GM19099 (cell line): ENCODE data around the gene TENT5A.

Experiments
- POLR2A ChIP-seq: IDR thresholded peaks from 3 replicates; pipeline ENCODE4 v1.6.1; 2011; ENCODE audit warnings: low read depth; ENCODE audit not compliant: insufficient read length; ENCODE audit errors: extremely low read depth

The TENT5A gene

DNA sequence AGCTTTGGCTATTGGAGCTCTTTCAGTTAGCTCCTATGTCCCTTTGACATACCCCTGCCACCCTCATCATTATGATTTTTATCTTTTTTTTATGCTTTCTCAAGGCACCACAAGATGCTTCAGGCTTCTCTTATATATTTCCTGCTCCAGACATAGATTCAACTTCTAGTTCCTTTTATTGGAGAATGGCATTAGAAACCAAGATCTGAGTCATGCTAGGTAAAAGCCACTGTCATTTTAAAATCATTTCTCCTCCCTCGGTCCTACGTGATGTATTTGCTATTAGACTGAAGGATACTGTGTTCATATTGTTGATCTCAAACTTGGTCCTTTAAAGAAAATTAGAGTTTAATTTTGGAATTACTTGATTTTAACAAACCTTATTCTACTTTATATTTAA, 8.3 kb downstream of the TENT5A start:
- TF ChIP-seq POLR2A: no peak

DNA sequence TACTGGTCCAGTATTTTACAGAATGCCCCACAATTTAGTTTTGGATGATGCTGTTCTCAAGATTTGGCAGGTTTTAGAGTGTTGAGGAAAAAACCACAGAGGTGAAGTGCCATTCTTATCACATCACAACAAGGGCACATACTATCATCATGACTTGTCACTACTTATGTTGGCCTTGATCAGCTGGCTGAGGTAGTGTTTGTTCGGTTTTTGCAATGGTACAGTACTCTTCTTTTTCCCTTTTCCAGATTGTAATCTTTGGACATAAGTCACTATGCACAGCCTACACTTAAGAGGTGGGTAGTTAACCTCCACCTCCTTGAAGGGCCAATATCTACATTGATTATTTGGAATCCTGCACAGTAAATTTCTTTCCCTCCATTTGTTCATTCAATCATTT, 8.8 kb downstream of the TENT5A start:
- TF ChIP-seq POLR2A: no peak

DNA sequence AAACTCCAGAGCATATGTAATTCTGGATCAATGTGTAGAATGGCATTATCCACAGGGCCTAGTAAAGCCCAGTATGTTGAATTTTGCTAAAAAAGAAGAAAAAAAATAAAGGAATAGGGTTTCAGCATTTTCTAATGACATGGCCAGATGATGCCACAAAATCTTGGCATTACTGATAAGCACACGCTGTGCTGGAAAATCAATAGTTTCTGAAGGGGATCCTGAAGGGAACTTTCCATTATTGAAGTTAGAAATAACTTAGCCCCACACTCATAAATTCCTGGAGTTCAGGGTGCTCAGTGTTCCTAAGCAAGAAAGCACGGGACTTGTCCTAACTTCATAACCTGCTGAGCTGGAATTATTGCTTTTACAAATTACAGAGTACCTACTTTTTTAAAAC, 10.8 kb downstream of the TENT5A start:
- TF ChIP-seq POLR2A: no peak

DNA sequence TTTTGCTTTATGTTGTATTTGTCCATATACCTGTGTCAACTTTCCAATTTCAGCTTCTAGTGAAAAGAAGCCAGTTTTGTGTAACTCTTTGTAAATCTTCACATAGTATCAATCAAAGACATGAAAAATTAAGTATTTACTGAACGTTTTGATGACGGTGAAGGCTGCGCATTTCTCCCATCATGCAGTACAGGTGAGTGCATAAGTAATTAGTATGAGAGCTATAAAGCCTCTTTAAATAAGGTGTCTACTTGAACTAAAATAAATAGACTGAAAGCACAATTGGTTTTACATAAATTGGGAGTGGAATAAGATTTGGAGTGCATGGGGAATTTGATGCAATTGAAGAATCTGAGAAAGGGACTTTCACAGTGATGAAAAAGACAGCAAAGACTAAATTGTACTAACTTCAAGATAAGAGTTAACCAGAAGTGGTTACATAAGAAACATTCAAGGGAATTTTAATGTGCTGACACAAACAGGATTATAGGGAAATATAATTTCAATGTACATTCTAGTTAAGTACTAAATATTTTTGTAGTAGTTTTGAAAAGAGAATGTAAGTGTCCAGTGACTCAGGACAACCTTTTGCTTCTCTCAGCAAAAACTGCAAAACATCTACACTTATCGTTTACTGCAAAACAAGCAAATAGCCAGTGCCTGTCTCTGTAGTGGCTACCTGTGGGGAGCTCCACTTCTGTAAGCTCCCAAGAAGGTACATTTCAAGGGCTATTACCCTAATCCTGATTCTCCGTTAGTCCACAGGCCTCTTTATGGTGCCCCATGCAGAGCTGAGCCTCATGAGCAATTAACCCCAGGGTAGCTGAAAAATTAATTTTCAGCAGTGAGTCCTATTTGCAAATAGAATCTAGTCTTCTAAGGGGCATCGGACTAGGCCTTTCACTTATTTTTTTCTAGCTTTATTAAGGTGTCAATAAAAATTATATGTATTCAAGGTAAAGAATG, 13.0 kb downstream of the TENT5A start:
- no peak for TF ChIP-seq POLR2A

DNA sequence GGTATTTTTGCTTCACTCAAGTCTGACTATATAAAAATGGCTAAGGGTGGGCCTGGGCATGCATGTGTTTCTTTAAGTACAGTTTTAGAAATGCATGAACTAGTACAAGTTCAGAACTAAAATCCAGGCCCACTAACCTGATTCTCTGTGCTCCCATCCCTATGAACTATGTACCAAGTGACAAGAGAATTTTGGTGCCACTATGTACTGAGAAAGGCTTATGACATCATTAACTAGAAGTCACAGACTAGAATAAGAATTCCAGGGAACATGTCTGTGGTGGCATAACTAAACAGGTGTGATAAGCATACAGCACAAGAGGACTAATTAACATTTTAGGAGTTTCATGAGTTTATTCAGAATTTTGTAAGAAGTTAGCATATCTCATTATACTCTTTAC, 16.1 kb downstream of the TENT5A start:
- TF ChIP-seq POLR2A: no peak

DNA sequence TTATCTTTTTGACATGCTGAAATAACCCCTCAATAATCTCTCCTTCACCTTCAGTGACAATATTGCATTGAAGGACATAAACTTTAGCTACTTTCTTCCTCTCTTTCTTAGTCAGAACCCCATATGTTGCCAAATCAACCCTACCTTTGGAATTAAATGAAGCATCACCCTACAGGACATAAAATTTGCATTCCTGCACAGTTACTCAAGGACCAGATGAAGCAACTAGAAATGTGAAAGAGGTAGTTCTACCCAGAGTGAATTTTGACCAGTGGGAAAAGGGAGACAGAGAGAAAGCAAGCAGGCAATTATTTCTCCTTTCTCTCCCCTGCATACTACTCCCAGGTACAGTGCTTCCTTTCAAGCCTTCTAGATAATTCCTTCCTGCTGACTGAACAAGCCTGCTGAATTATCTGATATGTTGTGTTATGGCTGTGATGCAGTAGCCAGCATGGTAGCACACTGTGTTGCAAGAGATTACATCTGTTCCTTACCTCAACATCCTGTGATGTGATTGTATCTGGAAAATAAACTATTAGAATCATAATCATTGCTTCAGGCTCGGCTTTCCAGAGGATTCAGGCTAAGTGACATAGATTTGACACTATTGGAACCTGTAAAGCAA, 16.6 kb downstream of the TENT5A start:
- no peak for TF ChIP-seq POLR2A

DNA sequence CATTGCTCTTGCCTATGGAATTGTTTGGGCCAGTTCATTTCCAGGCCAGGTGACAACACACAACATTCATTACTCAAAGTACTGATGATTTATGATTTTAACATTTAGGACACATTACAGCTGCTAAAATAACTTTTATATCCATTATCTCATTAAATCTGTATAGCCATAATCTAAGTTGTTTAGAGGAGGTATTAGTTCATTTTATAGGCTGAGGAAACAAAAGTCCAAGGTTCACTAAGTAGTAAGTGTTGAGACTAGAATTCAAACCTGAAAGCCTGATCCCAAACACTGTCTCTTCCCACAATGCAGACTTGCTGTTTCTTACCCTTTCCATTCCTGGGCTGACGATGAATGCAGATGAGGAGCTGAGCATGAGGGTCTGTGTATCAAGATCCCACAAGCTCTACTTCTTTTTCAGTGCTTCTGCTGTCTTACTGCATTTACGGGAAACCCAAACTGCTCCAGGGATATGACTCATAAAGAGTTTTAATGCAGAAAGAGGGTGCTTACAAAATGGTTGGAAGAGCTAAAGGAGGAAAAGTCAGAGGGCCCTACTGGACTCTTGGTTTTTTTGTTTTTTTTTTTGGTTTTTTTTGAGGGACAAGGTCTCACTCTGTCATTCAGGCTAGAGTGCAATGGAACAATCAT, 17.9 kb downstream of the TENT5A start:
- TF ChIP-seq POLR2A: no peak

DNA sequence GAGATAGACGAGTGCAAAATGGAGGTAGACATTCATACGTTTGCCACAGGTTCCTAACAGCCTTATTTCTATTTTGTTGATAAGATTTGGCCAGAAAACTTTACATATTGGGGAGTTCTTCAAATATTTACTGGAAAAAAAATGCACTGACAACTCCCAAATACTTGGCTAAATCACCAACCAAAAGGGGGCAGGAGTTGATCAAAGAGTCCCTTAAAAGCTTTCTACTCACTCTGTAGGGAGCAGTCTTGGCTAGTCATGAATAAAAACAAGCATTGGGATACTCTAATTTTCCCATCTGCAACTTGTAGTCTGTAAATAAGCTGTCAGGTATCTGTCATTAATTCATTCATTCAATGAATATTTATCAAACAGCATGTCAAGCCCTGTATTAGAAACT, 18.4 kb downstream of the TENT5A start:
- TF ChIP-seq POLR2A: no peak

DNA sequence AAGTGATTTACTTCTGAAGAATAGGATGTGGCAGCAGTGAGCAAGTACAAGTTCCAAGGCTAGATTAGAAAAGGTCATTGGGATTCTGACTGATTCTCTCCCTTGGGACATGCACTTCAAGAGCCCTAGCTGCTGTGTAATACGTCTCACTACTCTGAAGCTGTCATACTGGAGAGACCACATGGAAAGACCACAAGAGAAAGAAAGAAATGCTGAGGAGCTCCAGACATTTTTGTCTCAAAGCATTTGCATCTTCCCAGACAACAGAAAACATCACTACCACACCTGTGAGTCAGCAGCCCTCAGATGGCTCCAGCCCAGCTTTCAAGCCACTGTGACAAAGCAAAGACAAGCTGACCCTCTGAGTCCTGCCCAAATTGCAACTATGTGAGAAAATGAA, 20.7 kb downstream of the TENT5A start:
- no peak for TF ChIP-seq POLR2A

DNA sequence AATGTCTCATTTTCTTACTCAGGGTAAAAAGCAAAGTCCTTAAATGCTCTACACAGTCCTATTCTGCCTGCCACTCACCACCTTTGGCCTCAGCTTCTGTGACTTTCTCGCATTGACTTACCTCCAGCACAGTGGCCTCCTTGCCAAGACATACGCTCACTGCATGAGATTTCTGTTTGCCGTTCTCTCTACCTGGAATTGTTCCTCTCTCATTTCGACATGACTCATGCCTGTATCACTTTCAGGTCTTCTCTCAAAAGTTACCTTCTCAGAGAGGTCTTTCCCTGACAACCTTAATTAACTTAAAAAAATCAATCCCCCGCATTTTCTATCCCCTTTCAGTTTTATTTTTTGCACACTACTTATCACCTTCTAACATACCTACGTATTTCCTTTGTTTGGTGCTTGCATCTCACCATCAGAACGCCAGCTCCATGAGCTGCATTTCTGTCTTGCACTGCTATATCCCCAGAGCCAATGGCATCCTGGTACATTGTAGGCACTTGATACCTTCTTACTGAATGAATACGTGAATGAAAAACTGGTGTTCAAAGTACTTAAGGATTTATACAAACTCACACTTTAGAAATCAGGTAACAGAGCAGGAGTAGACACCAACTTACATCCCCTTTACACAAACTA, 24.5 kb downstream of the TENT5A start:
- no peak for TF ChIP-seq POLR2A

DNA sequence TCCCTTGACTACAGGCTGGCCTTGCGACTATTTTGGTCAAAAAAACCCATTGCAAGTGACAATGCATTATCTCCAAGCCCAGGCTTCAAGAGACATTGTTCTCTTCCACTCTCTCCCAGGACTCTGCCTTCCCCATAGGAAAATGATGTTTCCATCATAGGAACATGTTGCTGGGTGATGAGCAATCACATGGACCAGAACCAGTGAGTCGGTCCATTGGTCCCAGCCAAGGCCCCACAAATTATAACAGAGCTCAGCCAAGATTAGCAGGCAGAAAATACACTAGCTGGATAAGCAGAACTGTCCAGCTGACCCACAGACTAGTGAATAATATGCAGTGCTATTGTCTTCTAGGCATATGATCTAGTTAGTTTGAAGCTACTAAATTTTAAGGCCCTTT, 27.4 kb downstream of the TENT5A start:
- no peak for TF ChIP-seq POLR2A

DNA sequence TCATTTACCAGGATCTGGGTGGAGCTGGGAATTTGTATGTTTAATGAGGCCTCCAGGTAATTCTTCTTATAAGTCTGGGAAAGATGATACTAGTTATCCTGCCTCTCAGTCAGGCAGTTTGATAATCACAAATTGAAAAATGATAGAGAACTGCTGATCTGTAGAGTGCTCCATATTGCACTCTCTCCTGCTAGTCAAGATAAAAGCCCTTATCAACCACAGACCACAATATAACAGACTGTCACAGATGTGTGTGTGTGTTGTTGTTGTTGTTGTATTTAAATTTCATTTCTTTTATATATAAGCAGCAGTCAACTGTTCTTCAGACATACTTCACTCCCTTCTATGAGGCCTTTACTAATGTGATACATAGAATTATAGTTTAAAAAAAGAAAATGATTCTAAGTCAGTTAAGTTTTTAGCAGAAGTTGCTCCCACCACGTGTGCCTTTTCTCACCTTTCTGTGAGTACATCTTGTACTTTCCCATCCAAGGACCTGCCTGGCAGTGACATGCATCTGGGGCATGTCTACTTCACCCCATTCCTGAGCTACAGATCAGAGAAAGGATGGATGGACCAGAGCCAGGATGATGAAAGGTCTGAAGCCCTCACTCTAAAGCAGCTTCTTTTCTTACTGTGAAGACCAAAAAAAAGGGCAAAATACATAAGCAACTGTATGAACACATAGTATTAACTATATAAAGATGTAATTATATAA, 29.8 kb downstream of the TENT5A start:
- TF ChIP-seq POLR2A: no peak

DNA sequence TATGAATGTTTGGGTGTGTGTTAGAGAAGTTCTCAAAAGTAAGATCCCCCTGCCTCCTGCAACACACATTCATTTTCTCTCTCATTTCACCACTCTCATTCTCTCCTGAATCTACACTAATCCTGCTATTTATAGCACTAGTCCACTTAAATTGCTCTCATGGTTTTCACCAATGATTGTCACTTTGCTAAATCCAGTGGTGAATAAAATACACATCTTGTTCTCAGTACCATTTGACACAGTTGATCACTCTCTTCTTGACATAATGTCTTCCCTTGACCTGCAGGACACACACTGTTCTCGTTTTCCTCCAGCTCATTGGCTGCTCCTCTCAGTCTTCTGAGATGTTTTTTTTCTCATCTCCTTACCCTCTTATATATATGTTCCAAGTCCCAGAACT, 32.1 kb downstream of the TENT5A start:
- no peak for TF ChIP-seq POLR2A

DNA sequence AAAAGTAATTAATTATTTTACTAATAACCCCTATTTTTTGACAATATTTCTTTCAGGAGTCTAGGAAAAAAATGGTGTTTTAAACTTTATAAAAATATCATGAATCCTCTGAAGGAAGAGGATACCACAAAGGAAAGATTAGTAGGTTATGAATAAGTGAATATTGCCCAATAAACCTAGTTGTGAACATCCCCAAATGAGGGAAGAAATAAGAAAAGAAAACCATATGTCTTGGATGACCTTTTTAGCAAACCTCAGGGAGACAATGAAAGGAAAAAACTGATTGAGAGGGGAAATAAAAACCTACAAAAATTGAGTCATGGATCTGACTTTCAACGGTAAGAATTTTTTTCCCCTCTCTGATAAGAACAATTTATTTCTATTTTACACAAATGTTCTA, 34.4 kb downstream of the TENT5A start:
- no peak for TF ChIP-seq POLR2A

DNA sequence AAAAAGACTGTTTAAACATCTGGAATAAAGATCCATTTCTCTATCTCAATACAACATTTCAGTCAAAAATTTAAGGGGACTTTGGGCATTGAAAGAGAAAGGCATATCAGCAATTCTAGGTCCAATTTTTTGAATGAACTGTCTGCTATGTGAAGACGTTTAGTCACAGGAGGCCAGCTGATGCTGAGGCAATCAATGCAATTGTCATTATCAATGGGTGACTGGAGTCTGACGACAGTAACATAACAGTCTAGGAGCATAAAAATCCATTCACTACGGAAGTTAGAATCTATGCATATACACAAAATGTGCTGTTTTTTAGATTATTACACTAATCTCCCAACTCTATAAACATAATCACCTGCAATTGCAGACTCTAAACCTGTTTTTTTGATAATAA, 37.8 kb downstream of the TENT5A start:
- no peak for TF ChIP-seq POLR2A
